Neuronal stem cell (in vitro differentiated cells): Measurements from ENCODE around the gene TECPR2.

Source experiments
- DNase-seq: peaks from one replicate; pipeline ENCODE4 v3.0.0-alpha.2; 2013; ENCODE audit warnings: low spot score
- H2AFZ ChIP-seq: one replicate; pipeline ENCODE4 v1.6.1; 2013; ENCODE audit warnings: mild to moderate bottlenecking, low read length, inconsistent platforms
- H2AK5ac ChIP-seq: 2 replicates; pipeline ENCODE4 v1.6.1; 2013; ENCODE audit warnings: low read depth, mild to moderate bottlenecking, inconsistent platforms, low read length, moderate library complexity, mixed read lengths
- H2BK120ac ChIP-seq: 2 replicates; pipeline ENCODE4 v1.6.1; 2013; ENCODE audit warnings: low read depth, mild to moderate bottlenecking, inconsistent platforms, low read length, moderate library complexity, mixed read lengths
- H2BK12ac ChIP-seq: one replicate; pipeline ENCODE4 v1.6.1; 2013; ENCODE audit warnings: low read length, inconsistent platforms
- H2BK15ac ChIP-seq: 2 replicates; pipeline ENCODE4 v1.6.1; 2013; ENCODE audit warnings: mild to moderate bottlenecking, low read length, inconsistent platforms, mixed read lengths
- H2BK5ac ChIP-seq: one replicate; pipeline ENCODE4 v1.6.1; 2013; ENCODE audit warnings: inconsistent platforms, mild to moderate bottlenecking, low read length, moderate library complexity
- H3K14ac ChIP-seq: one replicate; pipeline ENCODE4 v1.6.1; 2013; ENCODE audit warnings: low read length, inconsistent platforms
- H3K18ac ChIP-seq: 2 replicates; pipeline ENCODE4 v1.6.1; 2013; ENCODE audit warnings: low read length, inconsistent platforms
- H3K23ac ChIP-seq: 2 replicates; pipeline ENCODE4 v1.6.1; 2013; ENCODE audit warnings: low read depth, mild to moderate bottlenecking, mixed read lengths, low read length, inconsistent platforms; ENCODE audit not compliant: poor library complexity
- H3K27ac ChIP-seq: replicated peaks from 3 replicates; pipeline ENCODE4 v1.5.1; 2013; ENCODE audit warnings: low read length, inconsistent platforms
- H3K27me3 ChIP-seq, 3 experiments: 2 replicates each; pipeline ENCODE4 v1.6.1; 2013; ENCODE audit warnings: low read length in 3 of 3, mild to moderate bottlenecking in 2 of 3, inconsistent platforms in 1 of 3, low read depth in 1 of 3, mixed read lengths in 1 of 3, moderate library complexity in 1 of 3; ENCODE audit not compliant: control insufficient read depth in 3 of 3, insufficient read depth in 3 of 3
- H3K36me3 ChIP-seq, 2 donors: replicated peaks in 1 of 2; 2 replicates each; pipeline ENCODE4 v1.6.1; 2013; ENCODE audit warnings: low read length in 2 of 2; ENCODE audit not compliant: control insufficient read depth in 2 of 2, insufficient read depth in 2 of 2
- H3K4ac ChIP-seq: 2 replicates; pipeline ENCODE4 v1.6.1; 2013; ENCODE audit warnings: inconsistent platforms, mild to moderate bottlenecking, low read length, moderate library complexity
- H3K4me1 ChIP-seq, 2 donors: 1 replicate in 1 of 2; 2 replicates in 1 of 2; pipeline ENCODE4 v1.6.1; 2013; ENCODE audit warnings: low read length in 2 of 2, low read depth in 1 of 2; ENCODE audit not compliant: control insufficient read depth in 2 of 2, insufficient read depth in 1 of 2
- H3K4me2 ChIP-seq: one replicate; pipeline ENCODE4 v1.6.1; 2013; ENCODE audit warnings: mild to moderate bottlenecking, low read length, inconsistent platforms; ENCODE audit not compliant: insufficient read depth, poor library complexity, severe bottlenecking
- H3K4me3 ChIP-seq, 2 donors: 2 replicates each; pipeline ENCODE4 v1.5.1; 2013; ENCODE audit warnings: low read length in 2 of 2, mild to moderate bottlenecking in 2 of 2, inconsistent platforms in 1 of 2, moderate library complexity in 1 of 2
- H3K79me1 ChIP-seq: one replicate; pipeline ENCODE4 v1.6.1; 2013; ENCODE audit warnings: low read depth, mild to moderate bottlenecking, inconsistent platforms, low read length, moderate library complexity
- H3K9ac ChIP-seq: one replicate; pipeline ENCODE4 v1.6.1; 2013; ENCODE audit warnings: mild to moderate bottlenecking, low read depth, low read length, inconsistent platforms; ENCODE audit not compliant: poor library complexity
- H3K9me3 ChIP-seq, 2 donors: replicated peaks in 1 of 2; 2 replicates each; pipeline versions ENCODE3 to v1.6.1; 2013; ENCODE audit warnings: low read length in 2 of 2, mild to moderate bottlenecking in 2 of 2, inconsistent platforms in 1 of 2, low read depth in 1 of 2, mixed read lengths in 1 of 2, moderate library complexity in 1 of 2; ENCODE audit not compliant: control insufficient read depth in 2 of 2, insufficient read depth in 1 of 2
- H4K8ac ChIP-seq: one replicate; pipeline ENCODE4 v1.6.1; 2013; ENCODE audit warnings: low read depth, mild to moderate bottlenecking, inconsistent platforms, low read length, moderate library complexity
- H4K91ac ChIP-seq: one replicate; pipeline ENCODE4 v1.6.1; 2013; ENCODE audit warnings: low read length, low read depth, mild to moderate bottlenecking, inconsistent platforms; ENCODE audit not compliant: poor library complexity
- WGBS, 2 donors: extraction: QIAGEN DNeasy Blood & Tissue Kit; methylation state at CpG; one replicate each; pipeline ENCODE4 v1.1.7; 2013; ENCODE audit warnings: missing lambda C conversion rate in 2 of 2, mixed read lengths in 1 of 2; ENCODE audit not compliant: insufficient read length in 2 of 2, insufficient replicate concordance in 1 of 2; ENCODE audit errors: extremely low coverage in 2 of 2; 5-methylcytosine and 5-hydroxymethylcytosine counted together

TECPR2 gene

DNA sequence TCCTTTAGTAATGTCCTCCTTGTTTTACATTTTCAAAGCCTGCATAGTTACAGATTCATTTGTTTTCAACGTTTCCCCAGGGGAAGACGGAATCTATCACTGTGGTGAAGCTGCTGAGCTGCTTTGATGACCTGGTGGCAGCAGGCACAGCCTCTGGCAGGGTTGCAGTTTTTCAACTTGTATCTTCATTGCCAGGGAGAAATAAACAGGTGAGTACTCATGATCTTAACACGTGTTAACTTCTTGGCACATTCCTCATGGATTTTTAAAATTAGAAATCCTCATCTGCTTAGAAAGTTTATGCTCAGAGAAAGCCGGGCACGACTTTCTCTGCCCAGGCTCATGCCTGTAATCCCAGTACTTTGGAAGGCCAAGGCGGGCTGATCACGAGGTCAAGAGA is 44.5 kb downstream of the TECPR2 start:
- Histone ChIP-seq H3K23ac (no peak overlapping the region), H3K4ac (no peak overlapping the region), H2BK12ac (no peak overlapping the region), H3K4me3 (no peak overlapping the region), H4K91ac (no peak overlapping the region), H3K36me3 (peaks cover 4 to 26% of the 10 kb centered on the region in 2 donors), H3K79me1 (no peaks in the 10 kb centered on the region), H2AFZ (no peak overlapping the region), H3K9me3 (peaks cover 0 to 6% of the 10 kb centered on the region in 2 donors), H2BK5ac (no peak overlapping the region), H3K4me2 (no peak overlapping the region), H3K14ac (no peak overlapping the region), H3K18ac (no peak overlapping the region), H2BK120ac (no peak overlapping the region), H3K27ac (no peak overlapping the region), H3K4me1 (no peaks in the 10 kb centered on the region), H3K27me3 (no peaks in the 10 kb centered on the region), H4K8ac (no peak overlapping the region), H3K9ac (no peak overlapping the region), H2BK15ac (no peak overlapping the region), H2AK5ac (no peak overlapping the region)
- WGBS, 2 donors, result no CpG with 5 or more reads among the region's 7 CpGs
- no peak for DNase-seq

DNA sequence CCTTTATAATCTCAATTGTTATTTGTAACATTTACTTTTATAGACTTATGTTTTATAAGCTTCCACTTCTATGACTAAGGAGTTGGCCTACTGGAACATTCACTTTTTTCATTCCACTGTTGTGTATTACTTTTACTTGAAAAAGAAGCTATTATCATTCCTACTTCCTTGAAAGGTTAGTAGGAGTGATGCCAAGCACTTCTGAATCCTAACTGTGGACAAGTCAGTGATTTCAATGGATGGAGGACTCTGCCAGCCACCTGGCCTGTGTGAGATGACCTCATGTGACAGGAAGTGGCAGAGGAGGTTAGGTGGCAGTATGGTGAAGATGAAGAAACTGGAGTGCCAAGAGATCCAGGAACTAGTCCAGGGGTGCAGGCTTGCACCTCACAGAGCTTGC is 46.0 kb downstream of the TECPR2 start:
- no peak for DNase-seq
- H2BK5ac ChIP-seq, result no peak overlapping the region
- H3K36me3 ChIP-seq, result peaks cover 4 to 26% of the 10 kb centered on the region in 2 donors
- H2BK15ac ChIP-seq, result no peak overlapping the region
- no peak overlapping the region for H4K8ac ChIP-seq
- no peaks in the 10 kb centered on the region for H3K9me3 ChIP-seq
- no peak overlapping the region for H2AK5ac ChIP-seq
- no peaks in the 10 kb centered on the region for H3K79me1 ChIP-seq
- no peaks in the 10 kb centered on the region for H3K4me1 ChIP-seq
- H3K4me2 ChIP-seq, result no peak overlapping the region
- no peak overlapping the region for H3K4me3 ChIP-seq
- H2AFZ ChIP-seq, result no peak overlapping the region
- no peak overlapping the region for H3K23ac ChIP-seq
- H3K4ac ChIP-seq, result no peak overlapping the region
- no peak overlapping the region for H4K91ac ChIP-seq
- no peak overlapping the region for H3K9ac ChIP-seq
- no peak overlapping the region for H3K18ac ChIP-seq
- H3K27ac ChIP-seq, result no peak overlapping the region
- H2BK120ac ChIP-seq, result no peak overlapping the region
- H2BK12ac ChIP-seq, result no peak overlapping the region
- H3K27me3 ChIP-seq, result no peaks in the 10 kb centered on the region
- H3K14ac ChIP-seq, result no peak overlapping the region

DNA sequence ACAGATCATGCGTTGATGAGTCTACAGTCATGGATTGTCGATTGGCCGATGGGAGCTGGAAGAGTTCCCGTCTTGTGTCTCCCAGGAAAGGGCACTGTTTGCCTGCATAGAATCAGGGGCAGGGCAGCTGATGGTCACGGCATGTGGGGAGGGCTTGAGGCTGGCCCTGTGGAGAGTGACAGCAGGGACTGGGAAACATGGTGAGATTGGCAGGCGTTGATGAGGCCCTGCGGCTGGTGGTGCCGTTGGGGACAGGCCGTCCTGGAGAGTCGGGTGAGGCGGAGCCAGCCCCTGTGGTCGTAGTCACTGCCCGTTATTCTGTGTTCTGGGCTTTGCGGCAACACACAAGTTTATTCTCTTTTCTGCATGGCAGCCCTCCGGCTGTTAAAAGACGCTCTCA is 52.9 kb downstream of the TECPR2 start:
- H3K4ac ChIP-seq, result no peak overlapping the region
- H3K9me3 ChIP-seq, result no peaks in the 10 kb centered on the region
- no peaks in the 10 kb centered on the region for H3K27me3 ChIP-seq
- H3K79me1 ChIP-seq, result peaks cover 5% of the 10 kb centered on the region
- no peak overlapping the region for H2BK5ac ChIP-seq
- H2AK5ac ChIP-seq, result no peak overlapping the region
- H3K4me1 ChIP-seq, result peaks cover 3 to 13% of the 10 kb centered on the region in 2 donors
- no peak overlapping the region for H3K14ac ChIP-seq
- H3K4me3 ChIP-seq, result no peak overlapping the region
- no peak overlapping the region for H3K23ac ChIP-seq
- peak overlapping the region; percentile 53 for H3K9ac ChIP-seq
- peaks cover 9 to 14% of the 10 kb centered on the region in 2 donors for H3K36me3 ChIP-seq
- H3K27ac ChIP-seq, result no peak overlapping the region
- H2BK120ac ChIP-seq, result no peak overlapping the region
- H4K91ac ChIP-seq, result no peak overlapping the region
- DNase-seq, result no peak
- H2AFZ ChIP-seq, result no peak overlapping the region
- H2BK12ac ChIP-seq, result no peak overlapping the region
- H4K8ac ChIP-seq, result no peak overlapping the region
- H2BK15ac ChIP-seq, result no peak overlapping the region
- WGBS, 2 donors, result no CpG with 5 or more reads among the region's 16 CpGs
- H3K4me2 ChIP-seq, result no peak overlapping the region
- peak overlapping the region; percentile 16 for H3K18ac ChIP-seq

DNA sequence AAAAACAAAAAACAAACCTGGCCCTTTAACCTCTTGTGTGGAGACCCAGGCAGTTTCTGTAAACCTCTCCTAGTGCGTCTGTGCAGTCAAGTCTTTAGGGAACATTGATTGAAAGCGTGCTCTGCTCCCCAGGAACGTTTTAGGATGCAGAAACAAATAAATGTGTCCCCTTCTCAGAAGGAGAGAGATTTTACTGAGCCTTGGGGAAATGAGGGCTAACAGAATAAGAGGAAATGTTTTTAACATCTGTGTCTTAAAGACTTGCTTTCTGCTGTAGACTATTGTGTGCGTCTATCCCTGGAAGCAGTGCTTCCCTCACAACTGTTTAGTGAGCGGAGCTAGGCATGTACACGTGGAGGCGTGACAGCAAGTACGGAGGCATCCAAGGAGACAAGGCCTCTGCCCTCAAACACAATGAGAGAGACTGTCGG is 54.3 kb downstream of the TECPR2 start:
- Histone ChIP-seq H3K4me1 (peaks cover 3 to 14% of the 10 kb centered on the region in 2 donors), H2AK5ac (no peak overlapping the region), H3K9me3 (no peaks in the 10 kb centered on the region), H3K18ac (no peak overlapping the region), H2BK15ac (no peak overlapping the region), H3K79me1 (peaks cover 5% of the 10 kb centered on the region), H4K8ac (no peak overlapping the region), H3K23ac (no peak overlapping the region), H2BK12ac (no peak overlapping the region), H3K9ac (no peak overlapping the region), H3K27me3 (no peaks in the 10 kb centered on the region), H2BK5ac (no peak overlapping the region), H3K4me2 (no peak overlapping the region), H3K36me3 (peaks cover 9 to 10% of the 10 kb centered on the region in 2 donors), H2AFZ (no peak overlapping the region), H4K91ac (no peak overlapping the region), H3K27ac (no peak overlapping the region), H2BK120ac (no peak overlapping the region), H3K14ac (no peak overlapping the region), H3K4ac (no peak overlapping the region), H3K4me3 (no peak overlapping the region)
- no peak for DNase-seq
- whole genome bisulfite sequencing, 2 donors, result no CpG with 5 or more reads among the region's 9 CpGs
